ENCODE measurements around the gene POFUT2.

DNA sequence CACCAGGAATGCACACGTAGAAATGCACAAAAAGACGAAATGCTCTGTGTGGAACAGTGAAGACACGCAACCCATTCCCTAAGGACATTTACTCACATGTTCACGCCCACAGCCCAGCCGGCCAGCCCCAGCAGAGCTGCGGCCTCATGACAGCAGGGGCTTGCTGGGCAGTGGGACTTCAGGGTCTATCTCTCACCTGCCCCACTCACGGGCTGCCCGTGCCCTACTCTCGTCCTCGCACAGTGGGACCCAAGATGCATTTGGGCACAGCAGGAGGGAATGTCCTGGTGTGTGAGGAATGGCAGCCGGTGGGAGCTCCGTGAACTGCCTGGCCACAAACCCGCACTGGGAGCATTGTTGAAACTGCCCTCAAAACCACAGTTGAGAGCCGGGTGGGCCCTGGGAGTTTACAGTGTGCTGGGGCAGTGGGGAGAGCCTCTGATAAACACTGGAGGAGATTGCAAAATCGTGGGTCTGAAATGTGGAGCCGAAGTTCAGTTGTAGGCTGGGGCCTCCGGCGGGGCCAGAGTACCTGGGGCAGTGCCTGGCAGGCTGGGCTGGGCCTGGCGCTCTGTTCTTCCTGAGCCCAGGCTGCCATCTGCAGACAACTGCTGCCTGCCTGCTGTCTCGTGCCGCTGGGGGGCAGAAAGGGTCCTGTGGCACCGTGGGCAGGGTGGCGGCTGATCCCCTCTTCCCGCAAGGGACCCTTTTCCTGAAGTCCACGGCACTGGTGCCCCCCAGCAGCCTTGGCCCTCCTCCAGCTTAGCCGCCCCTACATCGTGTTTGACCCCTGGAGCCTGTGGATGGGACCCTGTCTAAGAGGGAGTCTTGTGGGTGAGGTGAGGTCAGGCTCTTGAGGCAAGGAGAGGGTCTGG, 20.7 kb upstream of the POFUT2 start:
- TF ChIP-seq, protein P1, sequence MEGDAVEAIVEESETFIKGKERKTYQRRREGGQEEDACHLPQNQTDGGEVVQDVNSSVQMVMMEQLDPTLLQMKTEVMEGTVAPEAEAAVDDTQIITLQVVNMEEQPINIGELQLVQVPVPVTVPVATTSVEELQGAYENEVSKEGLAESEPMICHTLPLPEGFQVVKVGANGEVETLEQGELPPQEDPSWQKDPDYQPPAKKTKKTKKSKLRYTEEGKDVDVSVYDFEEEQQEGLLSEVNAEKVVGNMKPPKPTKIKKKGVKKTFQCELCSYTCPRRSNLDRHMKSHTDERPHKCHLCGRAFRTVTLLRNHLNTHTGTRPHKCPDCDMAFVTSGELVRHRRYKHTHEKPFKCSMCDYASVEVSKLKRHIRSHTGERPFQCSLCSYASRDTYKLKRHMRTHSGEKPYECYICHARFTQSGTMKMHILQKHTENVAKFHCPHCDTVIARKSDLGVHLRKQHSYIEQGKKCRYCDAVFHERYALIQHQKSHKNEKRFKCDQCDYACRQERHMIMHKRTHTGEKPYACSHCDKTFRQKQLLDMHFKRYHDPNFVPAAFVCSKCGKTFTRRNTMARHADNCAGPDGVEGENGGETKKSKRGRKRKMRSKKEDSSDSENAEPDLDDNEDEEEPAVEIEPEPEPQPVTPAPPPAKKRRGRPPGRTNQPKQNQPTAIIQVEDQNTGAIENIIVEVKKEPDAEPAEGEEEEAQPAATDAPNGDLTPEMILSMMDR (IDR thresholded peaks at IDR 0.05) = no peak
- no peak for TF ChIP-seq POLR2A (IDR thresholded peaks at IDR 0.05)
